NCI-H187 treated with DMSO at 0.1 percent for 48 hours (cell line): ENCODE results near the gene SMARCA4.
"Not testable (repeated sequence)": the region's sequence is repeated elsewhere in the genome, so short reads cannot be mapped to it uniquely, and the experiment has no call there.

ENCODE experiments used
- DNase-seq: peaks from one replicate; lab custom pipeline; 2025; lab: John Stamatoyannopoulos, UW

SMARCA4 gene

DNA sequence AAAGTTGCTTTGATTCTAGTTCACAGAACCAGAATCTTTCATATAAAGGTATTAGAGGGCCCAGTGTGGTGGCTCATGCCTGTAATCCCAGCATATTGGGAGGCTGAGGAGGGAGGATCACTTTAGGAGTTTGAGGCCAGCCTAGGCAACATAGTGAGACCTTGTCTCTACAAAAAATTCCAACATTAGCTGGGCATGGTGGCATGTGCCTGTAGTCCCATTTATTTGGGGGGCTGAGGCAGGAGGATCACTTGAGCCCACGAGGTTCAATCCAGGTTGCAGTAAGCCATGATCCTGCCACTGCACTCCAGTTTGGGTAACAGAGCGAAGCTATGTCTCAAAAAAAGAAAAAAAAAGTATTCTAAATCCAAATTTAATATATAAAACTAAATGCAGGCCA is 137.5 kb downstream of the SMARCA4 start:
- no peak for DNase-seq

GRCh38 chr19:11098861-11099260 is 138.0 kb downstream of the SMARCA4 start:
- no peak for DNase-seq

- DNase-seq = no peak
Measured at GRCh38 chr19:11100049-11100448, 139.2 kb downstream of the SMARCA4 start.

DNA sequence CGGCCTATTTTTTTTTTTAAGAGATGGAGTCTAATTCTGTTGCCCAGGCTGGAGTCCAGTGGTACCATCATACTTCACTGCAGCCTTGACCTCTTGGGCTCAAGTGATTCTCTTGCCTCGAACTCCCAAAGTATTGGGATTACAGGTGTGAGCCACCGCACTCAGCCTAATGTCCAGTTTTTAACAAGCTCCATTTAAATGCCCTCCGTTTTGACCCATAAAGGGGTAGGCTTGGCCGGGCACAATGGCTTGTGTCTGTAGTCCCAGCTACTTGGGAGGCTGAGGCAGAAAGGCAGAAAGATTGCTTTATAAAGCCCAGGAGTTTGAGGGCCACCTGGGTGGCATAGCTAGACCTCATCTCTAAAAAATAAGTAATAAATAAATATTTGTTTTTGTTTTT is 140.2 kb downstream of the SMARCA4 start:
- DNase-seq = no peak

GRCh38 chr19:11102944-11103343 is 142.1 kb downstream of the SMARCA4 start:
- DNase-seq = no peak

GRCh38 chr19:11103667-11104066 is 142.8 kb downstream of the SMARCA4 start:
- DNase-seq = not testable (repeated sequence)

DNA sequence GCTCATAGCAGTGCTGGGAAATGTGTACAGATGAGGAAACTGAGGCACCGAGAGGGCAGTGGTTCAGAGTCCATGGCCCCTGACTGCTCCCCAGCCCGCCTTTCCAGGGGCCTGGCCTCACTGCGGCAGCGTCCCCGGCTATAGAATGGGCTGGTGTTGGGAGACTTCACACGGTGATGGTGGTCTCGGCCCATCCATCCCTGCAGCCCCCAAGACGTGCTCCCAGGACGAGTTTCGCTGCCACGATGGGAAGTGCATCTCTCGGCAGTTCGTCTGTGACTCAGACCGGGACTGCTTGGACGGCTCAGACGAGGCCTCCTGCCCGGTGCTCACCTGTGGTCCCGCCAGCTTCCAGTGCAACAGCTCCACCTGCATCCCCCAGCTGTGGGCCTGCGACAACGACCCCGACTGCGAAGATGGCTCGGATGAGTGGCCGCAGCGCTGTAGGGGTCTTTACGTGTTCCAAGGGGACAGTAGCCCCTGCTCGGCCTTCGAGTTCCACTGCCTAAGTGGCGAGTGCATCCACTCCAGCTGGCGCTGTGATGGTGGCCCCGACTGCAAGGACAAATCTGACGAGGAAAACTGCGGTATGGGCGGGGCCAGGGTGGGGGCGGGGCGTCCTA is 144.3 kb downstream of the SMARCA4 start:
- no peak for DNase-seq

GRCh38 chr19:11106477-11106876 is 145.6 kb downstream of the SMARCA4 start:
- DNase-seq = no peak

DNA sequence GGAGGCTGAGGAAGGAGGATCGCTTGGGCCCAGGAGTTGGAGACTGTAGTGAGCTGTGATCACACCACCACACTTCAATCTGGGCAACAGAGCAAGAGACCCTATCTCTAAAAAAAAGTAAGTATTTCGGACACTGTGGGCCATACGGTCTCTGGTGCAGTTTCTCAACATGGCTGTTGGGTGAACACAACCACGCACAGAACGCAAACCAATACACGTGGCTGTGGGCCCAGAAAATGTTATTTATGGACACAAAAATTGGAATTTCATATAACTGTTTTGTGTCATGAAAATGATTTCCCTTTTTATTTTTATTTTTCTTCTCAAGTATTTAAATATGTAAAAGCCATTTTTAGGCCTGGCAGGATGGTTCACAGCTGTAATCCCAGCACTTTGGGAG is 147.9 kb downstream of the SMARCA4 start:
- no peak for DNase-seq

DNA sequence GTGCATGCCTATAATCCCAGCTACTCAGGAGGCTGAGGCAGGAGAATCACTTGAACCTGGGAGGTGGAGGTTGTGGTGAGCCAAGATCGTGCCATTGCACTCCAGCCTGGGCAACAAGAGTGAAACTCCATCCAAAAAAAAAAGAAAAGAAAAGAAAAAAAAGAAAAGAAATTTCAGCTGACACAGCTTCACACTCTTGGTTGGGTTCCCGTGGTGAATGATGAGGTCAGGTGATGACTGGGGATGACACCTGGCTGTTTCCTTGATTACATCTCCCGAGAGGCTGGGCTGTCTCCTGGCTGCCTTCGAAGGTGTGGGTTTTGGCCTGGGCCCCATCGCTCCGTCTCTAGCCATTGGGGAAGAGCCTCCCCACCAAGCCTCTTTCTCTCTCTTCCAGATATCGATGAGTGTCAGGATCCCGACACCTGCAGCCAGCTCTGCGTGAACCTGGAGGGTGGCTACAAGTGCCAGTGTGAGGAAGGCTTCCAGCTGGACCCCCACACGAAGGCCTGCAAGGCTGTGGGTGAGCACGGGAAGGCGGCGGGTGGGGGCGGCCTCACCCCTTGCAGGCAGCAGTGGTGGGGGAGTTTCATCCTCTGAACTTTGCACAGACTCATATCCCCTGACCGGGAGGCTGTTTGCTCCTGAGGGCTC is 150.4 kb downstream of the SMARCA4 start:
- no peak for DNase-seq

- no peak for DNase-seq
Measured at GRCh38 chr19:11111771-11112144, 150.9 kb downstream of the SMARCA4 start.
